Ishikawa (cell line): Measurements from ENCODE around the gene CYP4F22.

ENCODE experiments used
- CEBPB ChIP-seq: IDR thresholded peaks from 2 replicates; pipeline ENCODE4 v1.6.1; 2012
- CREB1 ChIP-seq: IDR thresholded peaks from 2 replicates; pipeline ENCODE4 v1.6.1; 2012; ENCODE audit warnings: low read depth
- EGR1 ChIP-seq: IDR thresholded peaks from 2 replicates; pipeline ENCODE4 v1.6.1; 2012
- EP300 ChIP-seq: IDR thresholded peaks from 2 replicates; pipeline ENCODE4 v1.6.1; 2012; ENCODE audit warnings: borderline replicate concordance
- FOXM1 ChIP-seq: IDR thresholded peaks from 2 replicates; pipeline ENCODE4 v1.6.1; 2012; ENCODE audit warnings: low read depth, borderline replicate concordance
- MAX ChIP-seq: IDR thresholded peaks from 2 replicates; pipeline ENCODE4 v1.6.1; 2012
- NFIC ChIP-seq: IDR thresholded peaks from 2 replicates; pipeline ENCODE4 v1.6.1; 2012
- RAD21 ChIP-seq: IDR thresholded peaks from 2 replicates; pipeline ENCODE4 v1.6.1; 2012; ENCODE audit warnings: low read depth
- TAF1 ChIP-seq: IDR thresholded peaks from 2 replicates; pipeline ENCODE4 v1.6.1; 2012; ENCODE audit warnings: low read depth, mild to moderate bottlenecking
- TCF12 ChIP-seq: IDR thresholded peaks from 2 replicates; pipeline ENCODE4 v1.6.1; 2012; ENCODE audit warnings: low read depth
- TEAD4 ChIP-seq: IDR thresholded peaks from 2 replicates; pipeline ENCODE4 v1.6.1; 2012
- USF1 ChIP-seq: IDR thresholded peaks from 2 replicates; pipeline ENCODE4 v1.6.1; 2012
- YY1 ChIP-seq: IDR thresholded peaks from 2 replicates; pipeline ENCODE4 v1.6.1; 2012; ENCODE audit warnings: low read depth
- ZBTB7A ChIP-seq: IDR thresholded peaks from 2 replicates; pipeline ENCODE4 v1.6.1; 2012; ENCODE audit warnings: low read depth
- TF ChIP-seq, protein P1 (sequence below): IDR thresholded peaks from 2 replicates; pipeline ENCODE4 v1.6.1; 2012; ENCODE audit warnings: low read depth, mild to moderate bottlenecking

CYP4F22 gene

GRCh38 chr19:15511671-15512424, 3.5 kb downstream of the CYP4F22 start:
- TF ChIP-seq TAF1 (no peak), MAX (no peak), EGR1 (no peak), FOXM1 (no peak), YY1 (no peak), ZBTB7A (no peak), USF1 (no peak), NFIC (no peak), EP300 (no peak), CREB1 (no peak), TCF12 (no peak), CEBPB (no peak), TEAD4 (no peak), RAD21 (no peak)
- TF ChIP-seq, protein P1, sequence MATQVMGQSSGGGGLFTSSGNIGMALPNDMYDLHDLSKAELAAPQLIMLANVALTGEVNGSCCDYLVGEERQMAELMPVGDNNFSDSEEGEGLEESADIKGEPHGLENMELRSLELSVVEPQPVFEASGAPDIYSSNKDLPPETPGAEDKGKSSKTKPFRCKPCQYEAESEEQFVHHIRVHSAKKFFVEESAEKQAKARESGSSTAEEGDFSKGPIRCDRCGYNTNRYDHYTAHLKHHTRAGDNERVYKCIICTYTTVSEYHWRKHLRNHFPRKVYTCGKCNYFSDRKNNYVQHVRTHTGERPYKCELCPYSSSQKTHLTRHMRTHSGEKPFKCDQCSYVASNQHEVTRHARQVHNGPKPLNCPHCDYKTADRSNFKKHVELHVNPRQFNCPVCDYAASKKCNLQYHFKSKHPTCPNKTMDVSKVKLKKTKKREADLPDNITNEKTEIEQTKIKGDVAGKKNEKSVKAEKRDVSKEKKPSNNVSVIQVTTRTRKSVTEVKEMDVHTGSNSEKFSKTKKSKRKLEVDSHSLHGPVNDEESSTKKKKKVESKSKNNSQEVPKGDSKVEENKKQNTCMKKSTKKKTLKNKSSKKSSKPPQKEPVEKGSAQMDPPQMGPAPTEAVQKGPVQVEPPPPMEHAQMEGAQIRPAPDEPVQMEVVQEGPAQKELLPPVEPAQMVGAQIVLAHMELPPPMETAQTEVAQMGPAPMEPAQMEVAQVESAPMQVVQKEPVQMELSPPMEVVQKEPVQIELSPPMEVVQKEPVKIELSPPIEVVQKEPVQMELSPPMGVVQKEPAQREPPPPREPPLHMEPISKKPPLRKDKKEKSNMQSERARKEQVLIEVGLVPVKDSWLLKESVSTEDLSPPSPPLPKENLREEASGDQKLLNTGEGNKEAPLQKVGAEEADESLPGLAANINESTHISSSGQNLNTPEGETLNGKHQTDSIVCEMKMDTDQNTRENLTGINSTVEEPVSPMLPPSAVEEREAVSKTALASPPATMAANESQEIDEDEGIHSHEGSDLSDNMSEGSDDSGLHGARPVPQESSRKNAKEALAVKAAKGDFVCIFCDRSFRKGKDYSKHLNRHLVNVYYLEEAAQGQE, result no peak

GRCh38 chr19:15516363-15516762, 8.0 kb downstream of the CYP4F22 start:
- TF ChIP-seq TAF1 (no peak), FOXM1 (no peak), YY1 (no peak), CREB1 (no peak), ZBTB7A (no peak), RAD21 (no peak)

DNA sequence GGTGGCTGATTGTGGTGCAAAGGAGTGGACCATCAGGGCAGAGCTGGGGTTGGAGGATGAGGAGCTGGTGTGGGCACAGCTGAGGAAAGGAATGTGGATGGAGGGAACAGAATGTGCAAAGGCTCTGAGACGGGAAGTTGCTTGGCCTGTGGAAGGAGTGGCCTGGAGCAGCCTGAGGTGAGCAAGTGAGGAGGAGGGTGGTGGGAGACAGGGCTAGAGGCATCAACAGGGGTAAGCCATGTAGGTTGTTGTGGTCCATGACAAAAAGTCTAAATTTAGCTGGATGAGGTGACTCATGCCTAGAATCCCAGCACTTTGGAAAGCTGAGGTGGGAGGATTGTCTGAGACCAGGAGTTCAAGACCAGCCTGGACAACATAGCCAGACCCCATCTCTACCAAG, 9.5 kb downstream of the CYP4F22 start:
- TF ChIP-seq, protein P1, result no peak
- TF ChIP-seq RAD21, result no peak
- no peak for TF ChIP-seq CREB1
- TF ChIP-seq MAX, result no peak
- TF ChIP-seq EGR1, result no peak
- no peak for TF ChIP-seq FOXM1
- no peak for TF ChIP-seq EP300

GRCh38 chr19:15519433-15519976, 11.2 kb downstream of the CYP4F22 start:
- no peak for TF ChIP-seq EGR1
- TF ChIP-seq CEBPB, result no peak
- TF ChIP-seq FOXM1, result no peak
- no peak for TF ChIP-seq EP300
- TF ChIP-seq TEAD4, result no peak
- no peak for TF ChIP-seq MAX
- TF ChIP-seq, protein P1, result no peak
- no peak for TF ChIP-seq USF1
- no peak for TF ChIP-seq TAF1
- TF ChIP-seq YY1, result no peak
- TF ChIP-seq RAD21, result no peak
- no peak for TF ChIP-seq ZBTB7A
- no peak for TF ChIP-seq CREB1
- TF ChIP-seq NFIC, result no peak
- TF ChIP-seq TCF12, result no peak
